ENCODE results near the gene MYH10. TPM values are rescaled to one million over a fixed set of nuclear protein-coding genes. Genes with fewer than 3 reads are reported as not detected.

Gene MYH10
- total RNA-seq, 1 donor, result 0.52 TPM

DNA sequence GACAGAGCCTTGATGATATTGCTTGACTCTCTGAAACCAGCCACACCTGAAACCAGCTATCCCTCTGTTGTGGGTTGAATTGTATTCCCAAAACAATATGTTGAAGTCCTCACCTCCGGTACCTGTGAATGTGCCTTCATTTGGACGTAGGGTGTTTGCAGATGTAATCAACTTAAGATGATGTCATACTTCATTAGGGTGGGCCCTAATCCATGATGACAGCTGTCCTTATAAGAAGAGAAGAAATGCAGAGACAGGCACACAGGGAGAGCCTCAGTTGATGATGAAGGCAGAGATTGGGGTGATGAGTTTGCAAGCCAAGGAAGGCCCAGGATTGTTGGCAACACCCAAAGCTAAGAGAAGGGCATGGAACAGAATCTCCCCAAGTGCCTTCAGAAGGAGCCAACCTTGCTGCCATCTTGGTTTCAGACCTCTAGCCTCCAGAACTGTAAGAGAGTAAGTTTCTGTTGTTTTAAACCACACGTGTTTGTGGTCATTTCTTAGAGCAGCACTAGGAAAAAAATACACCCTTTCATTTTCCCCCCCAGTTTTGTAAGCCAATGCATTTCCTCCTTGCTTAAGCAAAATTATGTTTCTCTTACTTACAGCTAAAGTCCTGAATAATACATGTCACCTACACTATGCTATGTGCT is 29.4 kb upstream of the MYH10 start:
- peaks cover 2% of the 10 kb centered on the region for H3K27me3 ChIP-seq (ENCODE audit: insufficient read depth, low read length)
- H3K4me1 ChIP-seq (ENCODE audit: insufficient read depth, low read length), result no peaks in the 10 kb centered on the region
- H3K9me3 ChIP-seq (ENCODE audit: low read depth, low read length), result no peaks in the 10 kb centered on the region
- H3K4me3 ChIP-seq (ENCODE audit: low read length), result no peak overlapping the region

DNA sequence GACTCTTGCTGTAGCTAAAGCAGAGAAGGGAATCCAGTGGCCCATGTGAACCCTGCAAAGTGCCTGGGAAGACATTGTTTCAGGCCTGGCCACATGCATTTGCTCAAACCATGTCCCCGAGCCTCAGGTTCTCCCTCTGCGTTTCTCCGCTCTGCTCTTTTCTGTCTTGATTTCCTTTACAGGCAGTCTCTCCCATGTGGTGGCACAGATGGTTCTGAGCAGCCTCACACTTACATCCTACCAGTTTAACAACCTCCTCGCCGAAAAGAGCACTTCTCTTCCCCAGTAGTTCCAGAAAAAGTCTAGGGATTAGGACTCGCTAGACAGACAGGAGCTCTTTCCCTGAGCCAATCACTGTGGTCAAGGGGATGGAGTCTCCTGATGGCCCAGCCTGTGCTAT is 28.3 kb upstream of the MYH10 start:
- H3K27me3 ChIP-seq (ENCODE audit: insufficient read depth, low read length), result peaks cover 2% of the 10 kb centered on the region

DNA sequence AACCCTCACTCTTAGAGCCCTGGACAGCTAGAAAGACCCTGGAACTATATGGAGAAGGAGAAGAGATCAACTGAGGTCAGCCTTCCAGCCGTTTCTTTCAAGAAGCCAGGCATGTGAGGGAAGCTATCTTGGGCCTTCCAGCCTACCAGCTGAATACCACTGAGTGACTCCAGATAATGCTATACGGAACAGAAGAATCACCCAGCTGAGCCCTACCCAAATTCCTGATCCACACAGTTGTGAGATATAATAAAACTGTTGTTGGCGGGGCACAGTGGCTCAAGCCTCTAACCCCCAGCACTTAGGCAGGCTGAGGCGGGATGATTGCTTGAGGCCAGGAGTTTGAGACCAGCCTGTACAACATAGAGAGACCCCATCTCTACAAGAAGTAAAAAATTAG is 26.2 kb upstream of the MYH10 start:
- Histone ChIP-seq H3K4me3 (ENCODE audit: low read length) (no peak overlapping the region), H3K4me1 (ENCODE audit: insufficient read depth, low read length) (no peaks in the 10 kb centered on the region), H3K27me3 (ENCODE audit: insufficient read depth, low read length) (no peaks in the 10 kb centered on the region), H3K9me3 (ENCODE audit: low read depth, low read length) (no peaks in the 10 kb centered on the region)

More for the DNA sequence above, 28.3 kb upstream of the MYH10 start:
- Histone ChIP-seq H3K9me3 (ENCODE audit: low read depth, low read length) (no peaks in the 10 kb centered on the region), H3K4me1 (ENCODE audit: insufficient read depth, low read length) (no peaks in the 10 kb centered on the region), H3K4me3 (ENCODE audit: low read length) (no peak overlapping the region)

DNA sequence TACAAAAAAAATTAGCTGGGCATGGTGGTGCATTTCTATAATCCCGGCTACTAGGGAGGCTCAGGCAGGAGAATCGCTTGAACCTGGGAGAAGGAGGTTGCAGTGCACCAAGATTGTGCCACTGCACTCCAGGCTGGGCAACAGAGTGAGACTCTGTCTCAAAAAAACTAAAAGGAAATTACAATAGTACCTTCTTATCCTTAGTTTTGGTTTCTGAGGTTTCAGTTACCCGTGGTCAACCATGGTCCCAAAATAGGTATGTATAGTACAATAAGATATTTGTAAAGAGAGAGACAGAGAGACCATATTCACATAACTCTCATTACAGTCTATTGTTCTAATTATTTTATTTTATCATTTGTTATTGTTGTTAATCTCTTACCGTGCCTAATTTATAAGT is 24.3 kb upstream of the MYH10 start:
- Histone ChIP-seq H3K9me3 (ENCODE audit: low read depth, low read length) (no peaks in the 10 kb centered on the region), H3K27me3 (ENCODE audit: insufficient read depth, low read length) (no peaks in the 10 kb centered on the region), H3K4me1 (ENCODE audit: insufficient read depth, low read length) (no peaks in the 10 kb centered on the region), H3K4me3 (ENCODE audit: low read length) (no peak overlapping the region)

DNA sequence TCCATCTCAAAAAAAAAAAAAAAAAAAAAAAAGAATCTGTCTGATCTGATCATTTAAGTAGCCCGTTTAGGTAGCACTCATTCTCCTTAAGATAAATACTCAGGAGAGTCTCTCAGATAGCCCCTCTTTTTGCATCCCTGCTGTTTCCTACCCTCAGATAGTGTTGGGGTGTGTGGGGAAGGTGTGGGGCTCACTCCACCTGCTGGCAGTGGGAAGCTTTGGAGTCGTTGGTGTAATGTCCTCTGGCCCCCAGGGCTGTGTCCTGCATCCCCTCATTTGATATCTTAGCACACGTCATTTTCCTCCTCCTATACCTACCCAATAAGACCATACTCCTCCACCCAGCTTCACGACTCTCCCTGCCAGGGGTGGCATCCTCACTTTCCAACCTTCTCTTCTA is 20.5 kb upstream of the MYH10 start:
- Histone ChIP-seq H3K4me3 (ENCODE audit: low read length) (no peak overlapping the region), H3K9me3 (ENCODE audit: low read depth, low read length) (no peaks in the 10 kb centered on the region), H3K27me3 (ENCODE audit: insufficient read depth, low read length) (no peaks in the 10 kb centered on the region)

DNA sequence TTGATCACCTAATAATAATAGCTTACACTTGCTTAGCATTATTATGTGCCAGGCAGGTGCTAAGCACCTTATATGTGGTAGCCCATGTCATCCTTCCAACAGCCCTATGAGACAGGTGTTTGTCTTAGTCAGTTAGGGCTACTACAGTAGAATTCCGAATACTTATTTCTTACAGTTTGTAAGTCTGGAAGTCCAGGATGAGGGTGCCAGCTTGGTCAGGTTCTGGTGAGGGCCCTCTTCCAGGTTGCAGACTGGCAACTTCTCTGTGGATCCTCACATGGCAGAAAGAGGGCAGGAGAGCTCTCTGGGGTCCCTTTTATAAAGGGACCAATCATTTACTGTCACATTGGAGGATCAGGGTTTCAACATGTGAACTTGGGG is 19.6 kb upstream of the MYH10 start:
- Histone ChIP-seq H3K4me1 (ENCODE audit: insufficient read depth, low read length) (no peaks in the 10 kb centered on the region), H3K4me3 (ENCODE audit: low read length) (no peak overlapping the region), H3K9me3 (ENCODE audit: low read depth, low read length) (no peaks in the 10 kb centered on the region)

More for the DNA sequence above, 20.5 kb upstream of the MYH10 start:
- no peaks in the 10 kb centered on the region for H3K4me1 ChIP-seq (ENCODE audit: insufficient read depth, low read length)

DNA sequence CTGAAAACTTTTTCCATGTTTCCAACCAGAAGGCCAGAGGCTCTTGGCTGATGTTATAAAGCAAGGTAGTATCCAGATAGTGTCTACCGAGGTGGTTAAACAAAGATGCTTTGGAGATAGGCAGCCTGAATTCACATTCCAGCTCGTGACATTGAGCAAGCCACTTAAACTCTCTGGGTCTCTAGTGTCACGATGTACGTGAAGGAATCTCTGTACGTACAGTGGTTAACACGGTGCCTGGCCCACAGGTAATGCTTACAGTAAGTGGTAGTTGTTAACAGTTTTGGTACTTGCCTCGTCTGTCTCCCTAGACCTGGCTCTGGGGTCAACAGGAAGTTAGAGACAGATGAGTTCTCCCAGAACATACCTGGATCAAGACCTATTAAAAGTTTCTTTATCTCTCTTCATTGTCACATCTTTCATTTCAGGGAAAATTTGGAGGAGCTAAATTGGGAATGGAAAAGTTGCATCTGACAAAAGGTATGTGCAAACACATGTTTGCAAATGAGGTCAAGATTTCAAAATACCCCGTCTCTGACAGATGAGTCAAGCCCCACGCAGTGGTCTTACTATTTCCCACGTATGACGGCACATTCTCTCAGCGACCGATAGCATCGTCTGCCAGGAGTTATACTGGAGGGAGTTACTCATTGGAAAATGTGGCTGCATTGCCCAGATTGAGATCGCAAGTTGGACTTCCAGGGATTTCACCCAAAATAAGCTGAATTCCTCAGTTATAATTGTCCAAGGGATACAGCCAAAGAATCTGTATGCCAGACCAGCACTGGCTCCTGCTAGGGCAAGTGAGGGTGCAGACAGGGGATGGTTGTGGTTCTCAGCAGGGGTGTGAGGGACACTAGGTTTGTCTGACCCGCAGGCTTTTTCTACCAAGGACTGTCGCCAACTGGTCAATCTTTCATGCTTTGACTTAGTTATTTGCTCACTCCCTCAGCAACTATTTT is 18.9 kb upstream of the MYH10 start:
- H3K4me3 ChIP-seq (ENCODE audit: low read length), result no peak overlapping the region
- H3K4me1 ChIP-seq (ENCODE audit: insufficient read depth, low read length), result no peaks in the 10 kb centered on the region
- H3K27me3 ChIP-seq (ENCODE audit: insufficient read depth, low read length), result no peaks in the 10 kb centered on the region
- H3K9me3 ChIP-seq (ENCODE audit: low read depth, low read length), result no peaks in the 10 kb centered on the region

More for the DNA sequence above, 19.6 kb upstream of the MYH10 start:
- no peaks in the 10 kb centered on the region for H3K27me3 ChIP-seq (ENCODE audit: insufficient read depth, low read length)

DNA sequence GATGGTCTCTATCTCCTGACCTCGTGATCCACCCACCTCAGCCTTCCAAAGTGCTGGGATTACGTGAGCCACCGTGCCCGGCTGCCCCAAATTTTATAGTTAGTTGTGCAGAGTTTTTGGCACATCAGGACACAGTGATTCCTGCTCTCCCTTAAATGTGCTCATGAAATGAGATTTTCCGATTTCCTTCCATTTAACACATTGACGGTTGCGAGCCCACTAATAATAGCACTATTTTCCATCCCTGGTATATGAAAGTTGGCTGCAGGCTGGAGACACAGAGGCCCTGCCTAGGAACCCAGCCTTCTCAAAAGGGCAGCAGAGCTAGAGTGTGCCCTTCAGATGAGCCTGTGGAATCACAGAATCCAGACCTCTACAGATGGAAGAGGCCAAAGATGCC is 17.4 kb upstream of the MYH10 start:
- Histone ChIP-seq H3K9me3 (ENCODE audit: low read depth, low read length) (no peaks in the 10 kb centered on the region), H3K27me3 (ENCODE audit: insufficient read depth, low read length) (peaks cover under 1% of the 10 kb centered on the region), H3K4me1 (ENCODE audit: insufficient read depth, low read length) (no peaks in the 10 kb centered on the region), H3K4me3 (ENCODE audit: low read length) (no peak overlapping the region)

DNA sequence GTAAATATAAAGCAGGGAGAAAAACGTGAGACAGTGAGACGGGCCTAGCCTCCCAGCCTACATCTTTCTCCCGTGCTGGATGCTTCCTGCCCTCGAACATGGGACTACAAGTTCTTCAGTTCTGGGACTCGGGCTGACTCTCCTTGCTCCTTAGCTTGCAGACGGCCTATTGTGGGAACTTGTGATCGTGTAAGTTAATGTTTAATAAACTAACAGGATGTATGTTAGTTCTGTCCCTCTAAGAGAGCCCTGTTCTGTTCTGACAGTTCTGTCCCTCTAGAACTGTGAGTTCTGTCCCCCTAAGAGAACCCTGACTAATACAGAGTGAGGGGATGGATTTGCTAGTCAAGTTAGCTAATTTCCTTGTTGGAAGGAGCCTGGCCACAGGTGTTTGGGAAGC is 16.7 kb upstream of the MYH10 start:
- Histone ChIP-seq H3K27me3 (ENCODE audit: insufficient read depth, low read length) (peaks cover 4% of the 10 kb centered on the region), H3K4me1 (ENCODE audit: insufficient read depth, low read length) (no peaks in the 10 kb centered on the region), H3K9me3 (ENCODE audit: low read depth, low read length) (no peaks in the 10 kb centered on the region), H3K4me3 (ENCODE audit: low read length) (no peak overlapping the region)

DNA sequence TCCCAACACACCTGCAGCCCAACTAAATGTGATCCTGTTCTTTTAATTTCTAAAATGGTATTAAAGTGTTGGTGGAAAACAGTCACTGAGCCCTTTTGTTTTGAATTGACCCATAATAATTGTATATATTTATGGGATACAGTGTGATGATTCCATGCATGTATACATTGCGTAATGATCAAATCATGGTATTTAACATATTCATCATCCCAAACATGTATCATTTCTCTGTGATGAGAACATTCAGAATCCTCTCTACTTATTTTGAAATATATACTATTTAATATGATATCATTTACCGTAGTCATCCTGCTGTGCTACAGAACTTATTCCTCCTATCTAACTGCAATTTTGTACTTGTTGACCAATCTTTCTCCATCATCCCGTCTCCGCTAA is 14.0 kb upstream of the MYH10 start:
- Histone ChIP-seq H3K9me3 (ENCODE audit: low read depth, low read length) (no peaks in the 10 kb centered on the region), H3K27me3 (ENCODE audit: insufficient read depth, low read length) (peaks cover 7% of the 10 kb centered on the region), H3K4me3 (ENCODE audit: low read length) (no peak overlapping the region), H3K4me1 (ENCODE audit: insufficient read depth, low read length) (no peaks in the 10 kb centered on the region)

DNA sequence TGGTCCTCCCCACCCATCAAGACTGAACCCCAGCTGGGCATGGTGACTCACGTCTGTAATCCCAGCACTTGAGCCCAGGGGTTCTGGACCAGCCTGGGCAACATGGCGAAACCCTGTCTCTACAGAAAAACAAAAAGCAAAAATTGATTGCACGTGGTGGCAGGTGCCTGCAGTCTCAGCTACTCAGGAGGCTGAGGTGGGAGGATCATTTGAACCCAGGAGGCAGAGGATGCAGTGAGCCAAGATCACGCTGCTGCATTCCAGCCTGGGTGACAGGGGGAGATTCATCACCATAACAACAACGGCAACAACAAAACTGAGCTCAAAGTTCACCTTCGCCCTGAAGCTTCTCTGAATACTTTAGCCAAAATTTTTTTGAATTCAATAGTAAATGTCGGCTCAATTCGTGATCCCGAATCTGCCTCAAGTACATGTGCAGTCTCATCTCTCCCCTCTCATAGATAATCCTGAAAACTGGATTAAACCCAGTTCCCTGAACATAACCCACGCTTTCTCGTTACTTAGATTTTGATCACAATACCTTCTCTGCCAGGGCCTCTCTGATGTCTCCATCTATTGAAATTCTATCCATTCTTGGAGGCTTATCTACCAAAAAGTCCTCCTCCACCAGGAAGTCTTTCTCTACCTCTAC is 13.5 kb upstream of the MYH10 start:
- no peak overlapping the region for H3K4me3 ChIP-seq (ENCODE audit: low read length)
- no peaks in the 10 kb centered on the region for H3K9me3 ChIP-seq (ENCODE audit: low read depth, low read length)
- no peaks in the 10 kb centered on the region for H3K4me1 ChIP-seq (ENCODE audit: insufficient read depth, low read length)
- H3K27me3 ChIP-seq (ENCODE audit: insufficient read depth, low read length), result peaks cover 10% of the 10 kb centered on the region

DNA sequence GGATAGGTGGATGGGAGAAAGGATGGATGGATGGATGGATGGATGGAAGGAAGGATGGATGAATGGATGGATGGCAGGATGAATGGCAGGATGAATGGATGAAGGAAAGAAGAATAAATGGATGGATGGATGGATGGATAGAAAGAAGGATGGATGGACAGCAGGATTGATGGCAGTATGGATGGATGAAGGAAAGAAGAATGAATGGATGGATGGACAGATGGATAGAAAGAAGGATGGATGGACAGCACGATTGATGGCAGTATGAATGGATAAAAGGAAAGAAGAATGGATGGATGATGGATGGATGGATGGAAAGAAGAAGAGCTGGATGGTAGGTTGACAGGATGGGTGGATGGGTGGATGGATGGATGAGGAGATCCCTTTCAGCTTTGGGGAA is 9.2 kb upstream of the MYH10 start:
- no peak overlapping the region for H3K4me3 ChIP-seq (ENCODE audit: low read length)
- peaks cover 10% of the 10 kb centered on the region for H3K27me3 ChIP-seq (ENCODE audit: insufficient read depth, low read length)
- no peaks in the 10 kb centered on the region for H3K4me1 ChIP-seq (ENCODE audit: insufficient read depth, low read length)
- no peaks in the 10 kb centered on the region for H3K9me3 ChIP-seq (ENCODE audit: low read depth, low read length)

DNA sequence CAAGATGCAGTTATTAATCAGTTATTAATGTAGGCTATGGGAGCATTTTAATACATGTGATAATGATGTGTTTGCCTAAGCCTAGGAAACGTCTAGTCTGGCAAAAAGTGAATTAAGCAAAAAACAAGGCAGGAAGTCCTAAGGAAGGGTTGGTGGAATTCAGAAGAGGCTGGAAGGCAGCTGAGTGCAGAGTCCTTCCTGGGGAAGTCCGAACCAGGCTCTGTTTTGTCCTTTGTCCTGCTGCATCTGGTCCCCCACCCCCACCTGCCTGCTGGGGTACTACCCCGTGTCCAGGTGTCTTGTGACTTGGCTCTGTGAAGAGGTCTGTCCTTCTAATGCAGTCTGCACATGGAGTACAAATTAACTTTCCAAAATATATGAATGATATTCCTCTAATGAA is 1.5 kb upstream of the MYH10 start:
- H3K4me1 ChIP-seq (ENCODE audit: insufficient read depth, low read length), result peaks cover 14% of the 10 kb centered on the region
- no peak overlapping the region for H3K4me3 ChIP-seq (ENCODE audit: low read length)
- H3K9me3 ChIP-seq (ENCODE audit: low read depth, low read length), result no peaks in the 10 kb centered on the region
- H3K27me3 ChIP-seq (ENCODE audit: insufficient read depth, low read length), result peaks cover 55% of the 10 kb centered on the region

DNA sequence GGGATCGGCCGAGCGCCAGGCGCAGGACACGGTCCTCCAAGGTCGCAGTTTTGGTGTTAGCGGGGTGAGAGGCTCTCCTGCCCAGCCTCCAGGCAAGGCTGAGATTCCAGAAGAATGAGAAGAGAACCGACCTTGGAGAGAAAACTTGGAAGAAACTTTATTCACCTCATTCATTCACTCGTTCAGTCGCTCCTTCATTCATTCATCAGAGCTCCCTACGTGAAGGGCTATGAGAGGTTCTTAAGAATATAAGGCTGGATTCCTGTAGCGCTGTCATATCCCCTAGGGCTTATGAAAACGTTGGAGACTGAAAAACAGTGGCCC is 991 bp upstream of the MYH10 start:
- Histone ChIP-seq H3K4me1 (ENCODE audit: insufficient read depth, low read length) (peaks cover 14% of the 10 kb centered on the region), H3K4me3 (ENCODE audit: low read length) (peak overlapping the region; percentile 47), H3K27me3 (ENCODE audit: insufficient read depth, low read length) (peaks cover 60% of the 10 kb centered on the region), H3K9me3 (ENCODE audit: low read depth, low read length) (no peaks in the 10 kb centered on the region)

DNA sequence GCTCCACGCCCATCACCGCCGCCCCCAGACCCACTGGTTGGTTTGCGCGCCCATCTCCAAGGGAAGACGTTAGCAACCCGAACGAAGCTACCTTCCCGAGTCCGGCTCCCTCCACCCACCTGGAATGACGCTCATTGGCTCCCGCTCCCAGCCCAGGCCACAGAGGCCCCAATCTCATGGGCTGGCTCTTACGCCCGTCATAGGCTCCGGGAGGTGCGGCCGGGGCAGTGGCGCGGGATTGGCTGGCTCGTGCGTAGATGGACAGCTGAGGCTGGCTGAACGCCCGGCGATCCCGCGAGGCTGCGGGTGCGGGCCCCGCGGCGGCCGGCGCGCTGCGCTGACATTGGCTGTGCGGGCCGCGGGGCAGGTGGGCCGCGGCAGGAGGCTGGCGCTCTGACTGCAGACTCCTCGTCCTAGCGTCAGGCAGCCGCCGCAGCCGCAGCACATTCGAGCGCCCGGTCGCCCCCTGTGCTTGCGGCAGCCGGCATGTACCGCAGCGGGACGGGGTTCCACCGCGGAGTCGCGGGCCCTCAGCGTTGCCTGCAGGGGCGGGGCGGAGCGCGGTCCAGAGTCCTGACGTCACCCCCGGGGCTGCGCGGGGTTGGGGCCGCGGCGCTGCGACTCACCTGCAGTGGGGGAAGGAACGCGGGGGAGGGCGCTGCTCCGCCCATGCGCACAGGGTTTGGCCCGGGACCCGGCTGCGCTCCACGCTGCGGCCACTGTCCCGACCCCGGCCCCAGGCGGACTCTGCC is 453 bp upstream of the MYH10 start:
- peak overlapping the region; percentile 47 for H3K4me3 ChIP-seq (ENCODE audit: low read length)
- peaks cover 62% of the 10 kb centered on the region for H3K27me3 ChIP-seq (ENCODE audit: insufficient read depth, low read length)
- no peaks in the 10 kb centered on the region for H3K9me3 ChIP-seq (ENCODE audit: low read depth, low read length)
- H3K4me1 ChIP-seq (ENCODE audit: insufficient read depth, low read length), result peaks cover 14% of the 10 kb centered on the region

Data from mononuclear cell (primary cell).